Cardiac fibroblast (primary cell): Measurements from ENCODE around the gene DBF4B.
"Not testable (repeated sequence)": the region's sequence is repeated elsewhere in the genome, so short reads cannot be mapped to it uniquely, and the experiment has no call there.

Experiments used
- DNase-seq, 2 donors: peaks; one replicate each; pipeline versions ENCODE4 v3.0.0 to v3.0.0-alpha.2; 2010; ENCODE audit warnings: low read depth in 2 of 2
- H3K4me3 ChIP-seq, 2 donors: replicated peaks in 1 of 2; 1 replicate in 1 of 2; 2 replicates in 1 of 2; pipeline ENCODE4 v1.5.1; 2011; ENCODE audit warnings: low read depth in 2 of 2, low read length in 2 of 2, mild to moderate bottlenecking in 2 of 2, moderate library complexity in 1 of 2
- TF ChIP-seq, protein P1 (sequence below): IDR thresholded peaks from one replicate; pipeline ENCODE4 v1.5.1; 2011; ENCODE audit warnings: low read depth, mild to moderate bottlenecking, low read length, inconsistent platforms

The DBF4B gene

DNA sequence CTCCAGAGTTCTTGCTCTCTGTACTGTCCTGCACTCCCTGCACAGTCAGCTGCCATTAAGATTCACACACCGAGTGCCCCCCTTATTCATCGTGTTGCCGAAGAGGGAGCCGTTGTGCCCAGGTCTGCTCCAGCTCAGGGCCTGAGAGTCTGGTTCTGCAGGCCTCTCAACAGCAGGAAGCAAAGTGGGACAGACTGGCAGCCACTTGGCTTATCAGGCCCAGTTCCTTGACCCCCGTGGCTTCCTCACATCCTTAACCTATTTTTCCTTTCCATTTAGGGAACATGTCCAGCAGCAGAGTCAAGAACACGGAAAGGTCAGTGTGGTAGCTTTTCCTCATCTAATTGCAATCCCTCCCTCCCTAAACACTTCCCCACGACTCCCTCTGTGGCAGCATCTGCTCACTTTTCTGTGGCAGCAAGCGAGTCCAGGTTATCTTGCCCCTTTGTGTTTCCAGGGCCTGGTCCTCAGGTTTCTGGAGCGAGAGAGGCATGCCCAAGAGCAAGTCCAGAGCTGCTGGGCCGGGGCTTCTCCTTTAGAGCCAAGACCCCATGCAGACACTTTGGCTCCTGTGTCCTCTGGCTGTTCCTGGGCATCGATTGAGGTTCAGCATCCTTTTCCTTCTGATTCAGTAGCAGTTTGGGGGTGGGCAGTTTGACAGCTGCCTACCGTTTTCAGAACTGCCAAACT lies 28.2 kb downstream of the DBF4B start:
- no peak for DNase-seq
- no peak overlapping the region for H3K4me3 ChIP-seq
- TF ChIP-seq, protein P1, sequence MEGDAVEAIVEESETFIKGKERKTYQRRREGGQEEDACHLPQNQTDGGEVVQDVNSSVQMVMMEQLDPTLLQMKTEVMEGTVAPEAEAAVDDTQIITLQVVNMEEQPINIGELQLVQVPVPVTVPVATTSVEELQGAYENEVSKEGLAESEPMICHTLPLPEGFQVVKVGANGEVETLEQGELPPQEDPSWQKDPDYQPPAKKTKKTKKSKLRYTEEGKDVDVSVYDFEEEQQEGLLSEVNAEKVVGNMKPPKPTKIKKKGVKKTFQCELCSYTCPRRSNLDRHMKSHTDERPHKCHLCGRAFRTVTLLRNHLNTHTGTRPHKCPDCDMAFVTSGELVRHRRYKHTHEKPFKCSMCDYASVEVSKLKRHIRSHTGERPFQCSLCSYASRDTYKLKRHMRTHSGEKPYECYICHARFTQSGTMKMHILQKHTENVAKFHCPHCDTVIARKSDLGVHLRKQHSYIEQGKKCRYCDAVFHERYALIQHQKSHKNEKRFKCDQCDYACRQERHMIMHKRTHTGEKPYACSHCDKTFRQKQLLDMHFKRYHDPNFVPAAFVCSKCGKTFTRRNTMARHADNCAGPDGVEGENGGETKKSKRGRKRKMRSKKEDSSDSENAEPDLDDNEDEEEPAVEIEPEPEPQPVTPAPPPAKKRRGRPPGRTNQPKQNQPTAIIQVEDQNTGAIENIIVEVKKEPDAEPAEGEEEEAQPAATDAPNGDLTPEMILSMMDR, result no peak

- H3K4me3 ChIP-seq, result no peak overlapping the region
- peak in 1 of 2 donors; percentile 17 for DNase-seq
- TF ChIP-seq, protein P1, result no peak
These were observed 29.9 kb downstream of the DBF4B start for GRCh38 chr17:44738214-44738906.

- no peak for DNase-seq
- no peak overlapping the region for H3K4me3 ChIP-seq
- TF ChIP-seq, protein P1, result no peak
These were observed 32.9 kb downstream of the DBF4B start for GRCh38 chr17:44741316-44741715.

DNA sequence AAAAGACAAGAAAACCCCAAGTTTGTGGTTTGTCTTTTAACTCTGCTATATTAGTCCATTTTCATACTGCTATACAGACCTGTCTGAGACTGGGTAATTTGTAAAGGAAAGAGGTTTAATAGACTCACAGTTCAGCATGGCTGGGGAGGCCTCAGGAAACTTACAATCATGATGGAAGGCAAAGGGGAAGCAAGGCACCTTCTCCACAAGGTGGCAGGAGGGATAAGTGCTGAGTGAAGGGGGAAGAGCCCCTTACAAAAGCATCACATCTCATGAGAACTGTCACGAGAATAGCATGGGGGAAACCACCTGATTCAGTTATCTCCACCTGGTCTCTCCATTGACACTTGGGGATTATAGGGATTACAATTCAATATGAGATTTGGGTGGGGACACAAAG lies 36.8 kb downstream of the DBF4B start:
- TF ChIP-seq, protein P1, result no peak
- no peak overlapping the region for H3K4me3 ChIP-seq
- DNase-seq, result no peak

- H3K4me3 ChIP-seq, result not testable (repeated sequence)
These were observed 37.3 kb downstream of the DBF4B start for GRCh38 chr17:44745738-44746137.

GRCh38 chr17:44747566-44747965 lies 39.1 kb downstream of the DBF4B start:
- DNase-seq, result no peak
- no peak overlapping the region for H3K4me3 ChIP-seq
- TF ChIP-seq, protein P1, result no peak

More at GRCh38 chr17:44745738-44746137, 37.3 kb downstream of the DBF4B start:
- not testable (repeated sequence) for DNase-seq

- H3K4me3 ChIP-seq, result no peak overlapping the region
- no peak for DNase-seq
- TF ChIP-seq, protein P1, result no peak
These were observed 40.9 kb downstream of the DBF4B start for GRCh38 chr17:44749076-44749979.
